Right cardiac atrium (tissue), 5 donors: ENCODE results near the gene CLDN9. TPM values are rescaled to one million over a fixed set of nuclear protein-coding genes. Genes with fewer than 3 reads are reported as not detected.
"Not testable (repeated sequence)": the region's sequence is repeated elsewhere in the genome, so short reads cannot be mapped to it uniquely, and the experiment has no call there.

ENCODE experiments used
- ATAC-seq, 2 donors: fragments of 200-7000 bp; cut with Tn5 transposase; one replicate each; pipeline versions ENCODE4 v1.8.0 to v1.9.1; 2020; ENCODE audit warnings: moderate library complexity in 2 of 2, mild to moderate bottlenecking in 1 of 2
- DNase-seq, 3 donors: peaks; one replicate each; pipeline ENCODE4 v3.0.0-alpha.2; 2020
- H3K27ac ChIP-seq: one replicate; pipeline ENCODE4 v1.5.1; 2013; ENCODE audit warnings: mild to moderate bottlenecking, low read length, control low read depth, moderate library complexity
- H3K27me3 ChIP-seq: one replicate; pipeline ENCODE4 v1.6.1; 2013; ENCODE audit not compliant: control insufficient read depth, insufficient read depth
- H3K4me1 ChIP-seq: one replicate; pipeline ENCODE4 v1.6.1; 2013; ENCODE audit warnings: low read length; ENCODE audit not compliant: control insufficient read depth, insufficient read depth
- H3K4me3 ChIP-seq: one replicate; pipeline ENCODE4 v1.5.1; 2013; ENCODE audit warnings: low read length, control low read depth
- H3K9me3 ChIP-seq: one replicate; pipeline ENCODE4 v1.6.1; 2013; ENCODE audit warnings: low read length; ENCODE audit not compliant: control insufficient read depth
- WGBS: extraction: QIAGEN DNeasy Blood & Tissue Kit; methylation state at CpG from one replicate; pipeline ENCODE4 v1.1.7; 2013; 5-methylcytosine and 5-hydroxymethylcytosine counted together
- intact Hi-C, 4 donors: fragments of 100-400 bp; cut with DNase I; formaldehyde crosslinking; loops; one replicate each; pipeline versions ENCODE4 v1.11.0 to v1.14.0; 2022 to 2023
- polyA plus RNA-seq: library from polyadenylated mRNA; stranded (reverse); fragments of 200-250 nt; gene quantifications from one replicate; pipeline ENCODE4 v1.2.3, GENCODE V29; 2013
- total RNA-seq, 4 donors: library from RNA; stranded (reverse); fragmentation: NEBNext Ultra II Directional; extraction: Animal tissue kit (Norgen Biotek cat#: 25700); gene quantifications; one replicate each; pipeline ENCODE4 v1.2.1, GENCODE V29; 2021
- donor health status: healthy with polysubstance abuse.
- donor health status: DM: no; HTN: yes; CAD: no.
- donor health status: DM: no; HTN: no; CAD: no.
- donor health status: DM: no; HTN: yes; CAD: no; lungs with severe emphysema.
- donor health status: DM: yes; HTN: yes; CAD: no.

Gene CLDN9
- total and polyA plus RNA-seq, 5 donors, result 0.14 to 0.46 (median 0.32) TPM

DNA sequence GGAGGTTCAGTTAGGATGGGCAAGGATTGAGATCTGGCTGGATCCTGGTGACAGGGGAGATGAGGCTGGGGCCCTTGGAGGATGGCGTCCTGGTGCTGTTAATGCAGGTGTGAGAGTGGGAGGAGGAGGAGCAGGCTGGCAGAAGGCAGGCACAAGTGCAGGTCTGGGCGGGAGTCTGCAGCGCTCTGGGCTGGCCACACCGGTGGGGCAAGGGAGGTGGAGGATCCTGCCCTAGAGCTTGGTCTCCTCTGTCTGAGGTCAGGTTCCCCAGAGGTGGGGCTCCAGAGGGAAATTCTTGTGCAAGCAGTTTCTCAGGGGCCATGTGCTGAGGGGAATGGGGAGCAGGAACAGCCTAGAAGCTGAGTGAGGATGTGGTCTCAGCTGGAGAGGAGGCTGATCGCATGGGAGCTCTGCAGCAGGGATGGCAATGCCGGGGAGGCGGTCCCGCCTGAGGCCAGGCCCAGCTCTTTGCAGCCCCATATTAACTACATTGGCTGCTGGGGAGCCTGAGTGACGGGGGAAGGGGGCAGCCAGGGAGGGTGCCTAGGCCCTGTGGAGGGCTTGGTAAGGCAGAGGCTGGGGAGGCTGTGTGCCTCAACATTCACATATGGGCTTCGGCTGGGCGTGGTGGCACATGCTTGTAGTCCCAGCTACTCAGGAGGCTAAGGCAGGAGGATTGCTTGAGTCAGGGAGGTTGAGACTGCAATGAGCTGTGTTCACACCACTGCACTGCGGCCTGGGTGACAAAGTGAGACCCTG is 40.0 kb downstream of the CLDN9 start:
- DNase-seq, result peak in 1 of 3 donors; percentile 16
- H3K4me3 ChIP-seq, intact Hi-C loops, ATAC-seq, H3K27ac ChIP-seq, H3K27me3 ChIP-seq, H3K4me1 ChIP-seq, H3K9me3 ChIP-seq: not testable (repeated sequence)
- 82% methylated on average over 11 of the region's 12 CpGs for WGBS

DNA sequence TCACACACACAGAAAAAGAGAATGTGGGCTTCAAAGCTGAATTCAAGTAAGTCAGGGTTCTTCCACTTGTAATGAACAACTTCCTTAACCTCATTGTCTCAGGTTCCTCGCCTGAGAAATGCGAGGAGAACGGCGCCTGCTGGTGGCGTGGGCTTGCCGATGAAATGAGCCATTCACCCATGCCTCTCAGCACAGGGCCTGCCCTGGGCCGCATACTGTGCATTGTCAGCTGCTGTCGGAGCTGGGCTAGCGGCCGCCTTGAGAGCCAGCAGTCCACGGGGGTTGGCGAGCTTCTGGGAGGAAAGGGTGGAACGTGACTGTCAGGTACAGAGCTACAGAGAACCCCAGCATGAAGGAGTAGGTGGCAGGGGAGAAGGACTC is 40.6 kb downstream of the CLDN9 start:
- H3K27ac ChIP-seq, H3K4me1 ChIP-seq, H3K9me3 ChIP-seq, H3K27me3 ChIP-seq, intact Hi-C loops, ATAC-seq, H3K4me3 ChIP-seq: not testable (repeated sequence)
- peak in 1 of 3 donors; percentile 42 for DNase-seq
- 85% methylated on average over 13 of the region's 13 CpGs for WGBS

DNA sequence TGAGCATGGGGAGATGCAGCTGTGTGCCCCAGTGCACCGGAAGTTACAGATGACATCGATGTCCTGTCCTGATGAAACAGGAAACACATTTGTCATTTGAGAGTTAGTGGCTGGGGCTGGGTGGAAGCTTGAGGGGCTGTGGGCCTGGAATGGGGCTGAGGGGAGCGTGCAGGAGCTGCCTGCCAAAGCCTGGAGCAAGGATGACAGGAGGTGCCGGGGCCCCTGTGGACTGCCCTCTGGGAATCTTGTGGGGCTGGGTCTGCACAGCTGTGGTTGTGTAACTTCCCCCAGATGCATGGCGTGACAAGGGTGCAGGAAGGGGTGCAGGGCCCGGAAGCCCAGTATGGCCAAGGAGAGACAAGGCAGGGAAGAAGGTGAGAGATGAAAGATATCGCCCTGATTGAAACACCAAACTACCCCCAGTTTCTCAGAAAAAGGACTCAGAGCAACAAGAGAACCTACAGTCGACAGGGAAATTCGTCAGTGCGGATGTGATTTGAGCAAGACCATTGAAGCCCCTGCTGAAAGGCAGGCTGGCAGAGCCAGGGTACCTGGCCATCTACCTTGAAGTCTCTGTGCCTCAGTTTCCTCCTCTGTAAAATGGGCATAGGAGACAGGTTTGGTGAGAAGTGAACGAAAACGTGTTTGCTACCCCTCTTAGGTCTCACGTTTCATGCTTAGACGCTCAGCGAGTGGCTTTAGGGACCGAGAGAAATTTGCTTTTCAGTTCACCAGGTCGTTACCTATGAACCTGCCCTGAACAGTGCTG is 42.4 kb downstream of the CLDN9 start:
- ATAC-seq (no peak), DNase-seq (peak in 1 of 3 donors; percentile 43)
- 75% methylated on average over 17 of the region's 17 CpGs for WGBS
- no peak overlapping the region for H3K4me3 ChIP-seq
- intact Hi-C loops, result loop anchor here in 1 of 4 donors (5.0 kb wide), 1 partner anchor 52 kb away; no protein-coding TSS in a partner anchor
- no peaks in the 10 kb centered on the region for H3K9me3 ChIP-seq
- peaks cover 5% of the 10 kb centered on the region for H3K4me1 ChIP-seq
- H3K27me3 ChIP-seq, result no peaks in the 10 kb centered on the region
- no peak overlapping the region for H3K27ac ChIP-seq

DNA sequence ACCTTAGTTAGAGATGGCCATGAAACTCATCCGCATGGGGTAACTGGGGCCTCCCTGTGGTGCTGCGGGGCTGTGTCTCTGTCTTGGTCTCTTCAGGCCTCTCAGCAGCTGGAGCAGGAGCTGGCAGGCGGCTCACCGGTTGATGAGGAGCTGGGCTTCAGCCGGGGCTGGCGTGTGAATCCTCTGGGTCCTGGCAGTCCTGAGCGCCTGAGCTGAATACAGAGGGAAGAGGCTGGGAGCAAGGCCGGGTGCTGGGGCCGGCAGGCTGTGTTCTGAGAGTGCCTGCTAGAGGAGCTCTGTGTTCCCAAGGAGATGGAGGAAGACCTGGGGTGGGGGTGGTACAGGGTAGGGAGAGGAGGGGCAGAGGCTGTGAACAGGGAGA is 43.0 kb downstream of the CLDN9 start:
- not testable (repeated sequence) for H3K27me3 ChIP-seq, H3K27ac ChIP-seq, ATAC-seq, H3K4me1 ChIP-seq, H3K4me3 ChIP-seq, H3K9me3 ChIP-seq
- 52% methylated on average over 9 of the region's 9 CpGs for WGBS
- intact Hi-C loops, result loop anchor here in 1 of 4 donors (5.0 kb wide), 1 partner anchor 52 kb away; no protein-coding TSS in a partner anchor
- DNase-seq, result peak in 1 of 3 donors; percentile 30

DNA sequence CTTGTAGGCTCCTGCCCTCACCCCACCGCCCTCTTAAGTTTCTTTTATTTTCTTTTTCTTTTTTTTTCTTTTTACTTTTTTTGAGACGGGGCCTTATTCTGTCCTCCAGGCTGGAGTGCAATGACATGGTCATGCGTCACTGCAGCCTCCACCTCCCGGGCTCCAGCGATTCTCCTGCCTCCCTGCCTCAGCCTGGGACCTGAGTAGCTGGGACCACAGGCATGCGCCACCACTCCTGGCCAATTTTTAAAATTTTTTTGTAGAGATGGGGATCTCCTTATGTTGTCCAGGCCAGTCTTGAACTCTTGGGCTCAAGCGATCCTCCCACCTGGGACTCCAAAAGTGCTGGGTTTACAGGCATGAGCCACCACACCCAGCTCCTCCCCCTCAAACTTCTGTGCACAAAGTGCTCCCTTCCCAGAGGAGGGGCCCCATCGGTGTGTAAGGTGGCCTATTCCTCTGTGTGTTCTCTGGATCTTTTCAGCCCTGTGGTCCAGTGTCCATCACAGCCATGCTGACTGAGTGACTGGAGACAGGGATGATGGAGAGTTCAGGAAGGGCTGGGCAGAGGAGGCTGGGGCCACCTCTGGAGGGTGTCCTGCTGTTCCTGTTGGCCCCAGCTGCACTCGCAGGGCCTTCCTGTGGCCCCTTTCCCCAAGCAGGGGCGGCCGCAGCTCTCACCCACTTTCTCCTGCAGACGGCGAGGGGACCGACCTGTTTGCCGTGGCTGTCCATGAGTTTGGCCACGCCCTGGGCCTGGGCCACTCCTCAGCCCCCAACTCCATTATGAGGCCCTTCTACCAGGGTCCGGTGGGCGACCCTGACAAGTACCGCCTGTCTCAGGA is 43.8 kb downstream of the CLDN9 start:
- WGBS, result 86% methylated on average over 19 of the region's 19 CpGs
- Histone ChIP-seq H3K4me1 (peaks cover 5% of the 10 kb centered on the region), H3K4me3 (no peak overlapping the region), H3K27ac (no peak overlapping the region), H3K9me3 (no peaks in the 10 kb centered on the region), H3K27me3 (no peaks in the 10 kb centered on the region)
- no peak for ATAC-seq
- DNase-seq, result peak in 1 of 3 donors; percentile 19
- intact Hi-C loops, result loop anchor here in 1 of 4 donors (5.0 kb wide), 1 partner anchor 51 kb away; no protein-coding TSS in a partner anchor

DNA sequence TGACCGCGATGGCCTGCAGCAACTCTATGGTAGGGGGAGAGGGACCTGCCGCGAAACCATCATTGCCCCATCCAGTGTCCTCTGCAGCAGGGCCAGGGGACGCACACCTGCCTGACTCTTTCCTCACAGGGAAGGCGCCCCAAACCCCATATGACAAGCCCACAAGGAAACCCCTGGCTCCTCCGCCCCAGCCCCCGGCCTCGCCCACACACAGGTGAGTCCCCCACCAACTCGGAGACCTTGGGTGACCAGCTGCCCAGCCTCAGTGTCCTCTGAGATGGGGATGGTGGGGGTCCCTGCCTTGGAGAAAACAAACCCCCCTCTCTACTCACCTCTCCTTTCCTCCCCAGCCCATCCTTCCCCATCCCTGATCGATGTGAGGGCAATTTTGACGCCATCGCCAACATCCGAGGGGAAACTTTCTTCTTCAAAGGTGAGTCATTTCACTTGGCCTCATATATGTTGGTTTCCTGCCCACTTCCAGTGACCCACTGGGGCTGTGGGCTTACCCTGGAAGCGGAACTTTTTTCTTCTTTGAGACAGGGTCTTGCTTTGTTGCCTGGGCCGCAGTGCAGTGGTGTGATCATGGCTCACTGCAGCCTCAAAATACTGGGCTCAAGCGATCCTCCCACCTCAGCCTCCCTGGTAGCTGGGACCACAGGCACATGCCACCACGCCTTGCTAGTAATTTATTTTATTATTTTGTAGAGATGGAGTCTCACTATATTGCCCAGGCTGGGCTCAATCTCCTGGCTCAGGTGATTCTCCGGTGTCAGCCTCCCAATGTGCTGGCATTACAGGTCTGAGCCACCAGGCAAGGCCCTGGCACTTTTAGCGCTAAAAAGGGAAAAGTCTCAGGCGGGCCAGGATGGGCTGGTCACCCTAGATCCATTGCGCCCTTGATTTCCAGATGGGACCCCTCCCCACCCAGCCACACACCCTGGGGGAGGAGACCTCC is 44.7 kb downstream of the CLDN9 start:
- H3K4me3 ChIP-seq, result no peak overlapping the region
- WGBS, result 92% methylated on average over 22 of the region's 22 CpGs
- ATAC-seq, result no peak

DNA sequence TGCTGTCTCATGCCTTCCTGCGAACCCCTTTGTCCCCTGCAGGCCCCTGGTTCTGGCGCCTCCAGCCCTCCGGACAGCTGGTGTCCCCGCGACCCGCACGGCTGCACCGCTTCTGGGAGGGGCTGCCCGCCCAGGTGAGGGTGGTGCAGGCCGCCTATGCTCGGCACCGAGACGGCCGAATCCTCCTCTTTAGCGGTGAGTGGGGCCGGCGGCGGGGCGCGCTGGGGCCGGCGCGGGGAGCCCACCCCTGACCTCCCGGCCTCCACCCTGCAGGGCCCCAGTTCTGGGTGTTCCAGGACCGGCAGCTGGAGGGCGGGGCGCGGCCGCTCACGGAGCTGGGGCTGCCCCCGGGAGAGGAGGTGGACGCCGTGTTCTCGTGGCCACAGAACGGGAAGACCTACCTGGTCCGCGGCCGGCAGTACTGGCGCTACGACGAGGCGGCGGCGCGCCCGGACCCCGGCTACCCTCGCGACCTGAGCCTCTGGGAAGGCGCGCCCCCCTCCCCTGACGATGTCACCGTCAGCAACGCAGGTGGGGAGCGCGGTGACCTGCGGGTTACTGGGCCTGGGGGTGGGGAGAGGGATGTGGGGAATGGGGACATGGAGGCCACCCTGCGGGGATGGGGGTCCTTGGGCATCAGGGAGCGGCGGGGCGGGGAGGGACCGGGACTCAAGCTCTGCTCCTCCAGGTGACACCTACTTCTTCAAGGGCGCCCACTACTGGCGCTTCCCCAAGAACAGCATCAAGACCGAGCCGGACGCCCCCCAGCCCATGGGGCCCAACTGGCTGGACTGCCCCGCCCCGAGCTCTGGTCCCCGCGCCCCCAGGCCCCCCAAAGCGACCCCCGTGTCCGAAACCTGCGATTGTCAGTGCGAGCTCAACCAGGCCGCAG is 45.7 kb downstream of the CLDN9 start:
- H3K27me3 ChIP-seq, result no peaks in the 10 kb centered on the region
- H3K4me1 ChIP-seq, result peaks cover 5% of the 10 kb centered on the region
- peak; percentile 46 to 87 (median 82) for DNase-seq
- WGBS, result 9% methylated on average over 77 of the region's 77 CpGs
- H3K27ac ChIP-seq, result no peak overlapping the region
- peak overlapping the region; percentile 56 for H3K4me3 ChIP-seq
- no peaks in the 10 kb centered on the region for H3K9me3 ChIP-seq
- peak; percentile 22 to 33 for ATAC-seq
- intact Hi-C loops, result loop anchor here in 1 of 4 donors (5.0 kb wide), 1 partner anchor 49 kb away; no protein-coding TSS in a partner anchor

More for the DNA sequence above, 44.7 kb downstream of the CLDN9 start:
- Histone ChIP-seq H3K4me1 (peaks cover 5% of the 10 kb centered on the region), H3K27ac (no peak overlapping the region), H3K9me3 (no peaks in the 10 kb centered on the region), H3K27me3 (no peaks in the 10 kb centered on the region)
- intact Hi-C loops, result loop anchor here in 1 of 4 donors (5.0 kb wide), 1 partner anchor 50 kb away; no protein-coding TSS in a partner anchor
- DNase-seq, result peak in 1 of 3 donors; percentile 49

DNA sequence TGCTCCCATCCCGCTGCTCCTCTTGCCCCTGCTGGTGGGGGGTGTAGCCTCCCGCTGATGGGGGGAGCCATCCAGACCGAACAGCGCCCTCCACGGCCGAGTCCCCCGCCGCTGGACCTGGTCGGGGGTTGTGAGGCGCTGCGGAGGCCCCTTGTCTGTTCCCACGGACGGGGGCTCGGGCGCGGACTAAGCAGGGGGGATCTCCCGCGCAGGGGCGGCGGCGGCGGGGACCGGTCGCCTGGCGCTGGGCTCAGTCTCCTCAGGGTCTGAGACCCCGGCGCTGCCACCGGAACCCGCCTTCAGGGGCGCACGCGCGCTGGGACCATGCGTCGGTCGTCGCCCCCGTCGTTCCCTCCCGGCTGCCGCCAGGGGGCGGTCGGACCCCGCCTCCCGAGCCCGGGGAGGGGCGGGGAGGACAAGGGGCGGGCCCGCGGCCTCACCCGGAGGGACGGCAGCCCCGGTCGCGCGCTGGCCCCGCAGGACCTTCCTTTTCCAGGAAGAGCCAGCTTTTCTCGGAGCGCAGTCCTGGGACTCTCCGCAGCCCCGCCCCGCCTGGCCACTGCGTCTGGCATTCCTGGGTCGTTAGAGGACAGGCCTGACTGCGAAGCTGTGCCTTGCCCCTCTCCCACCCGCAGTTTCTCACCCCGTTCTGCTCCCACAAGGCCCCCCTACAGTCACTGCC is 46.5 kb downstream of the CLDN9 start:
- under 1% methylated on average over 67 of the region's 67 CpGs for WGBS
- Histone ChIP-seq H3K4me1 (peaks cover 5% of the 10 kb centered on the region), H3K27ac (peak overlapping the region; percentile 74), H3K27me3 (no peaks in the 10 kb centered on the region), H3K4me3 (peak overlapping the region; percentile 56), H3K9me3 (no peaks in the 10 kb centered on the region)
- intact Hi-C loops, result loop anchor here in 1 of 4 donors (5.0 kb wide), 1 partner anchor 48 kb away; no protein-coding TSS in a partner anchor
- ATAC-seq, result peak; percentile 95
- DNase-seq, result peak; percentile 93 to 97 (median 96)
